ENCODE measurements around the gene VPS13D. TPM values are rescaled to one million over a fixed set of nuclear protein-coding genes. Genes with fewer than 3 reads are reported as not detected.

The VPS13D gene
- total RNA-seq, 1 experiment from 2014 or later, result 36.5 TPM

- Mint-ChIP-seq H3K27me3 (ENCODE audit: insufficient read depth, unreplicated experiment) (peaks cover 52% of the 10 kb centered on the region), H3K4me1 (ENCODE audit: insufficient read depth, unreplicated experiment) (no peaks in the 10 kb centered on the region), H3K27ac (ENCODE audit: low read depth, unreplicated experiment) (no peak overlapping the region), H3K9me3 (ENCODE audit: unreplicated experiment) (no peaks in the 10 kb centered on the region), H3K36me3 (ENCODE audit: insufficient read depth, unreplicated experiment) (peaks cover 5% of the 10 kb centered on the region), H3K4me3 (ENCODE audit: unreplicated experiment) (no peak overlapping the region)
- ChIA-PET CTCF (no interaction called here), POLR2A (no interaction called here)
- intact Hi-C loops (cut with micrococcal nuclease), result no loop called here
- BruUV-seq (replicated peaks), result no TSS peak
- DNase-seq (ENCODE audit: unreplicated experiment), result no peak
- no peak for TF ChIP-seq CTCF (IDR thresholded peaks at IDR 0.05; ENCODE audit: unreplicated experiment)
These were observed 314.5 kb downstream of the VPS13D start for GRCh38 chr1:12544357-12544756.

DNA sequence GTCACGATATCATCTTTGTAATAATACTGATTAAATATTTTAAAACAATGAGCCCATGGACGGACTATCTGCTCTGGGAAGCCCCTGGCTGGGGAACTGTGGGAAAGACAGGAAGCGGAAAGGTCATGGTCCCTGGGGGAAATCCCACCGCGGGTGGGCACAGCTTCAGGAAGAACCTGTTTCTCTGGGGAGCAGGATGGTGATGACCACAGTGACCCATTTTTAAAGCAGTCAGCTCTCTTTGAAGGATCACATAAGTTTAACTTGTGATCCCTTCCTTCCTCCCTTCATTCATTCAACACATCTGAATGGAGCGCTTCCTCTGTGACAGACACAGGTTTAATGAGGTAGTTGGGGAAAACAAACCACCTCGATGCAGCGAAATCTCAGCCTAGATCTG lies 315.2 kb downstream of the VPS13D start:
- BruUV-seq (replicated peaks), result no TSS peak

GRCh38 chr1:12546771-12547585 lies 317.1 kb downstream of the VPS13D start:
- Mint-ChIP-seq H3K27ac (ENCODE audit: low read depth, unreplicated experiment) (no peak overlapping the region), H3K4me3 (ENCODE audit: unreplicated experiment) (no peak overlapping the region), H3K4me1 (ENCODE audit: insufficient read depth, unreplicated experiment) (peaks cover 10% of the 10 kb centered on the region), H3K27me3 (ENCODE audit: insufficient read depth, unreplicated experiment) (peaks cover 46% of the 10 kb centered on the region), H3K9me3 (ENCODE audit: unreplicated experiment) (no peaks in the 10 kb centered on the region), H3K36me3 (ENCODE audit: insufficient read depth, unreplicated experiment) (peaks cover 10% of the 10 kb centered on the region)
- no peak for DNase-seq (ENCODE audit: unreplicated experiment)
- ChIA-PET CTCF (interaction anchor here (1.1 kb wide), 1 partner anchor 14 kb away, joined by 4 read pairs; no protein-coding TSS in a partner anchor), POLR2A (no interaction called here)
- BruUV-seq (replicated peaks), result no TSS peak
- intact Hi-C loops (cut with micrococcal nuclease), result no loop called here
- TF ChIP-seq CTCF (IDR thresholded peaks at IDR 0.05; ENCODE audit: unreplicated experiment), result no peak

More for the DNA sequence above, 315.2 kb downstream of the VPS13D start:
- no peak overlapping the region for H3K27ac Mint-ChIP-seq (ENCODE audit: low read depth, unreplicated experiment)
- peaks cover 6% of the 10 kb centered on the region for H3K4me1 Mint-ChIP-seq (ENCODE audit: insufficient read depth, unreplicated experiment)
- TF ChIP-seq CTCF (IDR thresholded peaks at IDR 0.05; ENCODE audit: unreplicated experiment), result no peak
- H3K36me3 Mint-ChIP-seq (ENCODE audit: insufficient read depth, unreplicated experiment), result peaks cover 5% of the 10 kb centered on the region
- intact Hi-C loops (cut with micrococcal nuclease), result no loop called here
- ChIA-PET CTCF (interaction anchor here (0.7 kb wide), 1 partner anchor 36 kb away, joined by 3 read pairs; no protein-coding TSS in a partner anchor), POLR2A (no interaction called here)
- H3K27me3 Mint-ChIP-seq (ENCODE audit: insufficient read depth, unreplicated experiment), result peaks cover 52% of the 10 kb centered on the region
- no peak overlapping the region for H3K4me3 Mint-ChIP-seq (ENCODE audit: unreplicated experiment)
- no peaks in the 10 kb centered on the region for H3K9me3 Mint-ChIP-seq (ENCODE audit: unreplicated experiment)
- no peak for DNase-seq (ENCODE audit: unreplicated experiment)

DNA sequence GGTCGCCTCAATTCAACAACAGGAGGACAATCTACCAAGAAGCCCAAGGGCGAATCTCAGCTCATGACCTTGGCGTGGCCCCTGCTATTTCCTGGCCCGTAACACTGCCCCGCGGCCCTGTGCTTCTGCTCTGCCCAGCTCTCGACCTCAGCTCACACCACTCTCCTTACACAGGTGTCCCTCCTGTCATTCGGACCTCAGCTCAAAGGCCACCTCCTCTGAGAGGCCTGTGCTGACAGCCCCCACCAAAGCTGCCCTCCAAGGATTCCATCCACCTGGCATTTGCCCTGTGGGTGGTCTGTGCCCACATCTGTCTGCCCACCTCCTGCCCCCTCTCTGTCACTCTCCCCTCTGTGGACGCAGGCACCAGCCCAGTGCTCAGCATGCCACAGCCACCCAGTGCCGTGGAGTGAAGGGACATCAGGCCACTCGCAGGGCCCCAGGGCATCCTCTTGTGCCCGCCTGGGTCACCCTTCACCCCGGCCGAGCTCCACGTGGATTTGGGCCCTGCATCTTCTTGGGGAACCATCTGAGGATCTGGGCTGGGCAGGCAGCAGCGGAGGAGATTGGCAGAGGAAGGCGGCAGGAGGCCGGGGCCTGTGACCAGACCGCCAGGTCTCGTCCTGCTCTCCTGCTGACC lies 317.9 kb downstream of the VPS13D start:
- H3K4me1 Mint-ChIP-seq (ENCODE audit: insufficient read depth, unreplicated experiment), result peaks cover 10% of the 10 kb centered on the region
- CTCF ChIA-PET, result interaction anchor here (1.2 kb wide), 1 partner anchor 112 kb away, joined by 3 read pairs; no protein-coding TSS in a partner anchor
- intact Hi-C loops (cut with micrococcal nuclease), result no loop called here
- H3K9me3 Mint-ChIP-seq (ENCODE audit: unreplicated experiment), result no peaks in the 10 kb centered on the region
- H3K27me3 Mint-ChIP-seq (ENCODE audit: insufficient read depth, unreplicated experiment), result peaks cover 39% of the 10 kb centered on the region
- peaks cover 10% of the 10 kb centered on the region for H3K36me3 Mint-ChIP-seq (ENCODE audit: insufficient read depth, unreplicated experiment)
- H3K27ac Mint-ChIP-seq (ENCODE audit: low read depth, unreplicated experiment), result no peak overlapping the region
- no TSS peak for BruUV-seq (replicated peaks)
- no peak overlapping the region for H3K4me3 Mint-ChIP-seq (ENCODE audit: unreplicated experiment)
- POLR2A ChIA-PET, result no interaction called here
- no peak for DNase-seq (ENCODE audit: unreplicated experiment)
- TF ChIP-seq CTCF (IDR thresholded peaks at IDR 0.05; ENCODE audit: unreplicated experiment), result no peak

Data from MCF 10A (cell line).